ENCODE measurements around the gene DGKD. TPM values are rescaled to one million over a fixed set of nuclear protein-coding genes. Genes with fewer than 3 reads are reported as not detected.
A peak's percentile ranks its signal among the peaks of the same experiment; 100 is the strongest.

The DGKD gene
- total and polyA plus RNA-seq, 5 experiments from 2014 or later: 29.3 to 315 (median 44.5) TPM

- H3K4me1 Mint-ChIP-seq: peaks cover 0 to 4% (median 1%) of the 10 kb centered on the region in 4 donors
- no peak overlapping the region for H3K27ac Mint-ChIP-seq
- no peaks in the 10 kb centered on the region for H3K9me3 Mint-ChIP-seq
- ATAC-seq: no peak
- DNase-seq: no peak
- no peaks in the 10 kb centered on the region for H3K27me3 Mint-ChIP-seq
- H3K36me3 Mint-ChIP-seq: peaks cover 0 to 73% (median 39%) of the 10 kb centered on the region in 3 donors
- POLR2A ChIA-PET: no interaction called here
- H3K4me3 Mint-ChIP-seq: no peak overlapping the region
These were observed 138.5 kb downstream of the DGKD start for GRCh38 chr2:233492751-233493150.

DNA sequence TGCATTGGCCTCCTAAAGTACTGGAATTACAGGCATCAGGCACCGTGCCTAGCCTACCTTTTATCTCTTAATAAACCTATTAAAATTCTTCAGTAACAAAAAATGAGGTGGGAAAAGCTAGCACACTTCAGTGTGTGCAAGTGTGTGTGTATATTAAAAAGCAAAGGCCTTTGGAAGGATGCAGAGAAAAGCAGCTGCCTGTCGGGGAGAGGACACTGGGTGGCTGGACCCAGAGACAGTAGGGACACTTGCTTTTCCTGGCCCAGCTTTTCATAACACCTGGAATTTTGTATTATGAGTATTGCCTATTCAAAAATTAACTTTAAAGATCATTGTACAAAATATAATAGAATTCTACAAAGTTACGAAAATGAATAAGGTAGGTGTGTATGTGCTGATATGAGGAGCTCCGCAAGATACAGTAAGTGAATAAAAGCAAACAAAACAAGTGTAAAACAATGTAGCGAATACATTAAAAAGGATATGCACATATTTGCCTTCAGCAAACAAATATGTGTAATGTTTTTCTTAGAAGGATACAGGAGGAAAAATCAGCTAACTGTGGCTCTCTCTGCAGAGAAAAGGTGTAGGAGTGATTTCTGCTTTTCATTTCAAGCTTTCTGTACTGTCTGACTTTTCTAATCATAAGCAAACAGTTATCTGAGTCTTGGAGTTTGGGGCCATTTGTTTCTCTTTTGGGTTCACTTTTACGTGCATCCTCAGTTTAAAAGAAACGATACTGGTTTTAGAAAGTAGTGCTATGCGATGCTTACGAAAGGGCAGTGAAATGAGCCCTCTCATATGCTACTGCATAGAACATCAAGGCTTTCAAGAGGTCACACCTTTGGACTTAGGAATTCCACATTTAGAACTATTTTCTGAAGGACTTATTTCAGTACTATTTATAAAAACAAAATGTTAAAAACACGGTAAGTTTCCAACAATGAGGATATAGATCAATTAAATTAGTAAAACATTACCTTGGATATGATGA lies 141.5 kb downstream of the DGKD start:
- Mint-ChIP-seq H3K9me3 (peaks cover 0 to under 1% (median 0%) of the 10 kb centered on the region in 9 donors), H3K36me3 (peaks cover 0 to 72% (median 48%) of the 10 kb centered on the region in 3 donors), H3K4me3 (no peak overlapping the region), H3K4me1 (peaks cover 0 to 11% (median 4%) of the 10 kb centered on the region in 4 donors), H3K27ac (no peak overlapping the region), H3K27me3 (no peaks in the 10 kb centered on the region)
- POLR2A ChIA-PET: no interaction called here
- ATAC-seq (no peak), DNase-seq (no peak)

- H3K4me1 Mint-ChIP-seq: peaks cover 0 to 11% (median 4%) of the 10 kb centered on the region in 4 donors
- H3K4me3 Mint-ChIP-seq: no peak overlapping the region
- no peaks in the 10 kb centered on the region for H3K27me3 Mint-ChIP-seq
- POLR2A ChIA-PET: interaction anchor here (0.5 kb wide), 1 partner anchor 37 kb away, joined by 3 read pairs; no protein-coding TSS in a partner anchor
- peaks cover 15 to 73% (median 55%) of the 10 kb centered on the region in 3 donors for H3K36me3 Mint-ChIP-seq
- DNase-seq (no peak), ATAC-seq (no peak)
- H3K27ac Mint-ChIP-seq: no peak overlapping the region
- peaks cover 2 to 18% (median 10%) of the 10 kb centered on the region in 9 donors for H3K9me3 Mint-ChIP-seq
These were observed 143.4 kb downstream of the DGKD start for GRCh38 chr2:233497692-233498091.

- DNase-seq (no peak), ATAC-seq (no peak)
- Mint-ChIP-seq H3K4me3 (no peak overlapping the region), H3K27me3 (no peaks in the 10 kb centered on the region), H3K9me3 (peaks cover 4 to 22% (median 13%) of the 10 kb centered on the region in 9 donors), H3K27ac (no peak overlapping the region), H3K4me1 (peaks cover 0 to 11% (median 4%) of the 10 kb centered on the region in 4 donors), H3K36me3 (peaks cover 20 to 74% (median 59%) of the 10 kb centered on the region in 3 donors)
- POLR2A ChIA-PET: interaction anchor here (0.5 kb wide), 1 partner anchor 38 kb away, joined by 3 read pairs; no protein-coding TSS in a partner anchor
These were observed 143.8 kb downstream of the DGKD start for GRCh38 chr2:233498126-233498525.

DNA sequence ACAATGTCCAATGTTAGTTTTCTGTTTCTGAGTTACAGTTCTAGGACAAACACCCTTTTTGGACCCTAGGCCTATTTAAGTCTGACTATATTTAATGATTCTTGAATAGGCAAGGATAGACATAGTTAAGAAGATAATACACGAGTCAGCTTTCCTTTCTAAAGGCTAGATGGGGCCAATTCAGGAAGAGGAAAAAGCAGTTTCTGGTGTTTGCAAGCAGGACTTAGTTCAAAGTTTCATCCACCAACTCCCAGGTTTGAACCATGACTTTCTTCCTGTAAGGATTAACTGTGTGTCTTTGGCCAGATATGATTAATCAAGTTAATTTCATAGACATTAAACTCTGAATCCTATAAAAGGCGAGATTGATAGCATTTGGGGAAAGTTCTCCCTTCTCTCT lies 145.6 kb downstream of the DGKD start:
- Mint-ChIP-seq H3K9me3 (peaks cover 12 to 40% (median 27%) of the 10 kb centered on the region in 9 donors), H3K36me3 (peaks cover 38 to 80% (median 72%) of the 10 kb centered on the region in 3 donors), H3K27ac (no peak overlapping the region), H3K27me3 (no peaks in the 10 kb centered on the region), H3K4me1 (peaks cover 0 to 15% (median 4%) of the 10 kb centered on the region in 4 donors), H3K4me3 (no peak overlapping the region)
- POLR2A ChIA-PET: no interaction called here
- DNase-seq (no peak), ATAC-seq (no peak)

- Mint-ChIP-seq H3K4me1 (peaks cover 0 to 15% (median 4%) of the 10 kb centered on the region in 4 donors), H3K36me3 (peaks cover 52 to 85% (median 83%) of the 10 kb centered on the region in 3 donors), H3K27ac (no peak overlapping the region), H3K4me3 (no peak overlapping the region), H3K27me3 (no peaks in the 10 kb centered on the region), H3K9me3 (peaks cover 17 to 43% (median 33%) of the 10 kb centered on the region in 9 donors)
- POLR2A ChIA-PET: no interaction called here
- no peak for ATAC-seq
- DNase-seq: no peak
These were observed 147.1 kb downstream of the DGKD start for GRCh38 chr2:233501198-233502076.

GRCh38 chr2:233503481-233503880 lies 149.2 kb downstream of the DGKD start:
- POLR2A ChIA-PET: interaction anchor here (0.6 kb wide), 1 partner anchor 39 kb away, joined by 3 read pairs; no protein-coding TSS in a partner anchor
- Mint-ChIP-seq H3K4me3 (no peak overlapping the region), H3K27me3 (no peaks in the 10 kb centered on the region), H3K27ac (no peak overlapping the region), H3K9me3 (peaks cover 17 to 43% (median 33%) of the 10 kb centered on the region in 9 donors), H3K36me3 (peaks cover 52 to 84% (median 77%) of the 10 kb centered on the region in 3 donors), H3K4me1 (peaks cover 0 to 4% (median 0%) of the 10 kb centered on the region in 4 donors)
- DNase-seq (no peak), ATAC-seq (no peak)

GRCh38 chr2:233503947-233504637 lies 149.8 kb downstream of the DGKD start:
- ATAC-seq (no peak), DNase-seq (no peak)
- peaks cover 0 to 4% (median 0%) of the 10 kb centered on the region in 4 donors for H3K4me1 Mint-ChIP-seq
- H3K27me3 Mint-ChIP-seq: no peaks in the 10 kb centered on the region
- peaks cover 52 to 80% (median 76%) of the 10 kb centered on the region in 3 donors for H3K36me3 Mint-ChIP-seq
- no peak overlapping the region for H3K27ac Mint-ChIP-seq
- no peak overlapping the region for H3K4me3 Mint-ChIP-seq
- POLR2A ChIA-PET: interaction anchor here (0.6 kb wide), 1 partner anchor 39 kb away, joined by 3 read pairs; no protein-coding TSS in a partner anchor
- peaks cover 17 to 43% (median 33%) of the 10 kb centered on the region in 9 donors for H3K9me3 Mint-ChIP-seq

DNA sequence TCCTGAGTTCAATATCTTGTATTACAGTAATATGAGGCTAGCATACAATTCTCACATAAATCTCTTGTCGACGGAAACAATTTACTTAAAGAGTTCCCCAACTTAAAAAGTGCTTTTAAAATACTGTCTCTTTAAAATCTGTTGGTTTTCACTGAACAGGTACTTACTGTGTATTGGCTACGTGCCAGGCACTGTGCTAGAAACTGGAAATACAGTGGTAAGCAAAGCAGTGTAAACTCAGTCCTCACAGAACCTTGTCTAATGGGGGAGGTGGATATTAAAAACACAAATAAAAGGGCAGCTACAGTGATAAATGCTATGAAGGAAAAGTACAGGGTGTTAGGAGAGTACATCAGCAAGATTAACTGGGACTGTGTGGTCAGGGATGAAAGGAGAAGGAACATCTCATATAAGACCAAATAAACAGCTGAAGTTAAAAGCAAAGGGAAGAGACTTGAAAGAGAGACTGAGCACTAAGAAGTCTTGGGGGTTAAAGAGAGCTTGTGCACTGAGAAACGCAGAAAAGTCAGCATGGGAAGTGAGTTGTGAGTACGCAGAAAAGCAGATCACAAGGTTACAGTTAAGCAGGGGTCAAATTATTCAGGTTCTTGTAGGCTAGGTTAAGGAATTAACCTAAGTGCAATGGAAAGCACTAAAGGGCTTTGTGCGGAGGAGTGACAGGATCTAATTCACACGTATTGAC lies 159.8 kb downstream of the DGKD start:
- Mint-ChIP-seq H3K36me3 (peaks cover 0 to 34% (median 19%) of the 10 kb centered on the region in 3 donors), H3K9me3 (no peaks in the 10 kb centered on the region), H3K4me1 (peaks cover 0 to 40% (median 4%) of the 10 kb centered on the region in 4 donors), H3K27ac (peak overlapping the region in 3 of 10 donors; percentile 18 to 71 (median 52)), H3K27me3 (no peaks in the 10 kb centered on the region), H3K4me3 (peak overlapping the region in 1 of 10 donors; percentile 8)
- no peak for ATAC-seq
- POLR2A ChIA-PET: no interaction called here
- DNase-seq: no peak

DNA sequence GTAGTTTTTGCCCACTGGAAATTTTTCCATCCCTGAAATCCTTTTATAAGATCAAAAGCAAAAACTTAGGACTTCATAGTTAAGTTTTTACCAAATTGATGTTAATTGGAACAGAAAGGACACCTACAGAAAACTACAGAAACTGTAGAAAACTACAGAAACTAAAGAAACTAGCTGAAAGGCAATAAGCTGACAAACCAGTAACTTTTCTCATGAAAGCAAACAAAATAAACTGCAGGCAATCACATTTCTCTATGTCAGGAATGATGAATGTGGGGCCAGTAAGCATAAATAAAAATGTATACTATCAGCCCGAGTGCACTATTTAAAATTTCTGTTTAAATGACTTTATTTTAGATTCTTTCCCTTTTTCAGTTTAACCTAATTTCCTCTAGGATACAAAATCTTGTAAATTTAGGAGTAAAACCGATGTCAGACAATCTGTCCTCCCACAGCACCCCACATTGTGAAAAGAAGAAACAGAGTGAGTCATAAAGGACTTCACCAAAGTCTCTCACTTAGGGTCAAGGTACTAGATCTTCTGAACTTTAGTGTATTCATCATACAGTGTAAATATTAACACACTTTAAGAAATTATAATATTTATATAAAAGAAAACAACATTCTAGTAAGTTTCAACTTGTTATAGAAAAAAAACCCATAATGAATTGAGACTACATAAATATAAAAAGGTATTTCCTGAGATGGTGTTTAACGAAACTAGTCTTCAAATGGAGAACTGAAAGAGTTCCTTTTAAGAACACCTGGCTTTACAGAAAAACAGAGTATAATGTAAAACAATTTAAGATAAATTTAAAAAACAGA lies 165.7 kb downstream of the DGKD start:
- ATAC-seq: no peak

More for the DNA sequence above, 165.7 kb downstream of the DGKD start:
- DNase-seq: no peak
- peak overlapping the region in 2 of 10 donors; percentile 34 to 42 for H3K27ac Mint-ChIP-seq
- H3K36me3 Mint-ChIP-seq: peaks cover 0 to 61% (median 33%) of the 10 kb centered on the region in 3 donors
- no peaks in the 10 kb centered on the region for H3K9me3 Mint-ChIP-seq
- H3K27me3 Mint-ChIP-seq: no peaks in the 10 kb centered on the region
- POLR2A ChIA-PET: no interaction called here
- no peak overlapping the region for H3K4me3 Mint-ChIP-seq
- peaks cover 0 to 21% (median under 1%) of the 10 kb centered on the region in 4 donors for H3K4me1 Mint-ChIP-seq

Data from naive thymus-derived CD8-positive, alpha-beta T cell (primary cell).